HepG2 (cell line): ENCODE measurements around the gene CASP4.

Experiments
- FOXA3 ChIP-seq: IDR thresholded peaks from 2 replicates; pipeline ENCODE4 v1.6.1; 2016; ENCODE audit warnings: missing genetic modification reagents, missing compliant biosample characterization
- TCF12 ChIP-seq, 2 experiments: fragments of 450-650 bp in 1 of 2; sonication (generic) in 1 of 2; formaldehyde crosslinking in 1 of 2; IDR thresholded peaks; 2 replicates each; pipeline versions ENCODE4 v1.6.1 to v1.8.0; 2017 to 2022; ENCODE audit warnings: antibody characterized with exemption in 1 of 2, mild to moderate bottlenecking in 1 of 2, missing genetic modification reagents in 1 of 2, moderate library complexity in 1 of 2
- ZSCAN5A ChIP-seq: sonication (generic); formaldehyde crosslinking; IDR thresholded peaks from 2 replicates; pipeline ENCODE4 v1.8.0; 2022; ENCODE audit warnings: mild to moderate bottlenecking, missing genetic modification reagents, borderline replicate concordance
- TF ChIP-seq, protein P1 (sequence below): sonication (generic); formaldehyde crosslinking; IDR thresholded peaks from 2 replicates; pipeline ENCODE4 v1.5.0; 2020; ENCODE audit warnings: mild to moderate bottlenecking, missing genetic modification reagents, moderate library complexity

DNA sequence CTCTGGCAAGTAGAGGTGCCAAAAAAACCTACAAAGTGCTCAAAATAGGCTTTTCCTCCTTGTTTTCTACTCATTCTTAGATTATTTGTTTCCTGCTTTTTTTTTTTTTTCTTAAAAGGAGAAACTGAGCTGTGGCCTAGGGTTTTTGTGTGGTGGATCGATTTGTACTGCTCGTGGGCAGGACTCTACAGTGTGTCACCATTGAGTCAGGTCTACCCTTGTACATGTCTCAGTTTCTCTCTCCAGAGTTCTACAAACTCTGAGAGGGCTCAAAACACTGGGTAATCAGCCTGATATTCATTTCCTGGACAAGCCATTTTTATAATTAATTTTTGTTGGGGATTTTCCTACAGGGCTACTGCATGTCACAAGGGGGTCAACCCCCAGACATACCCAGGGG is 5.2 kb upstream of the CASP4 start:
- TF ChIP-seq TCF12 (IDR thresholded peaks at IDR 0.05): no peak
- TF ChIP-seq TCF12 (CRISPR knock-in tag; IDR thresholded peaks at IDR 0.05): no peak
- TF ChIP-seq ZSCAN5A (CRISPR knock-in tag): no peak
- TF ChIP-seq, protein P1, sequence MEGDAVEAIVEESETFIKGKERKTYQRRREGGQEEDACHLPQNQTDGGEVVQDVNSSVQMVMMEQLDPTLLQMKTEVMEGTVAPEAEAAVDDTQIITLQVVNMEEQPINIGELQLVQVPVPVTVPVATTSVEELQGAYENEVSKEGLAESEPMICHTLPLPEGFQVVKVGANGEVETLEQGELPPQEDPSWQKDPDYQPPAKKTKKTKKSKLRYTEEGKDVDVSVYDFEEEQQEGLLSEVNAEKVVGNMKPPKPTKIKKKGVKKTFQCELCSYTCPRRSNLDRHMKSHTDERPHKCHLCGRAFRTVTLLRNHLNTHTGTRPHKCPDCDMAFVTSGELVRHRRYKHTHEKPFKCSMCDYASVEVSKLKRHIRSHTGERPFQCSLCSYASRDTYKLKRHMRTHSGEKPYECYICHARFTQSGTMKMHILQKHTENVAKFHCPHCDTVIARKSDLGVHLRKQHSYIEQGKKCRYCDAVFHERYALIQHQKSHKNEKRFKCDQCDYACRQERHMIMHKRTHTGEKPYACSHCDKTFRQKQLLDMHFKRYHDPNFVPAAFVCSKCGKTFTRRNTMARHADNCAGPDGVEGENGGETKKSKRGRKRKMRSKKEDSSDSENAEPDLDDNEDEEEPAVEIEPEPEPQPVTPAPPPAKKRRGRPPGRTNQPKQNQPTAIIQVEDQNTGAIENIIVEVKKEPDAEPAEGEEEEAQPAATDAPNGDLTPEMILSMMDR: no peak
- no peak for TF ChIP-seq FOXA3 (CRISPR knock-in tag)
